Body of pancreas (tissue), 4 donors: ENCODE measurements around the gene PHACTR3. TPM values are rescaled to one million over a fixed set of nuclear protein-coding genes. Genes with fewer than 3 reads are reported as not detected.

Experiments
- ATAC-seq: fragments of 150-250 bp; one replicate; pipeline ENCODE4 v1.9.1; 2016
- DNase-seq, 4 donors: peaks; one replicate each; pipeline ENCODE4 v3.0.0-alpha.2; 2019
- H3K27ac ChIP-seq, 4 donors: fragments of 200-600 bp; sonication (generic); 1 replicate in 3 of 4; 2 replicates in 1 of 4; pipeline versions ENCODE4 v1.5.1 to v1.6.1; 2016 to 2019; ENCODE audit warnings: mild to moderate bottlenecking in 1 of 4, mixed read lengths in 1 of 4, moderate library complexity in 1 of 4
- H3K27me3 ChIP-seq, 2 donors: fragments of 200-600 bp; sonication (generic); one replicate each; pipeline ENCODE4 v1.6.0; 2016; ENCODE audit warnings: mild to moderate bottlenecking in 1 of 2
- H3K36me3 ChIP-seq, 2 donors: fragments of 200-600 bp; sonication (generic); replicated peaks in 1 of 2; 2 replicates each; pipeline ENCODE4 v1.5.1; 2016; ENCODE audit warnings: low read depth in 2 of 2; ENCODE audit not compliant: insufficient read depth in 1 of 2
- H3K4me1 ChIP-seq: fragments of 200-600 bp; sonication (generic); one replicate; pipeline ENCODE4 v1.6.0; 2016
- H3K4me3 ChIP-seq, 2 donors: fragments of 200-600 bp; sonication (generic); 1 replicate in 1 of 2; 2 replicates in 1 of 2; pipeline ENCODE4 v1.5.1; 2016 to 2019
- H3K9me3 ChIP-seq, 3 donors: fragments of 200-600 bp; sonication (generic); 1 replicate in 2 of 3; 2 replicates in 1 of 3; pipeline ENCODE4 v1.5.1; 2016
- CTCF ChIP-seq, 7 experiments: fragments of 450-650 bp in 4 of 7; fragments of 200-600 bp in 3 of 7; sonication (generic) in 3 of 7; IDR thresholded peaks; one replicate each; pipeline ENCODE4 v1.5.1; 2016 to 2019; ENCODE audit warnings: antibody characterized with exemption in 7 of 7
- POLR2A ChIP-seq, 3 donors: fragments of 450-650 bp; IDR thresholded peaks; one replicate each; pipeline ENCODE4 v1.6.1; 2016; ENCODE audit warnings: antibody characterized with exemption in 3 of 3, mild to moderate bottlenecking in 2 of 3
- WGBS, 2 donors: methylation state at CpG; one replicate each; pipeline ENCODE4 v1.1.5; 2017; 5-methylcytosine and 5-hydroxymethylcytosine counted together
- intact Hi-C: fragments of 100-400 bp; cut with DNase I; formaldehyde crosslinking; loops from one replicate; pipeline ENCODE4 v1.15.1; 2023
- total RNA-seq, 2 donors: library from RNA; depleted of rRNA; stranded (reverse); fragments of >200 nt; gene quantifications; one replicate each; pipeline ENCODE4 v1.1.0, GENCODE V29; 2016

Gene PHACTR3
- total RNA-seq, 2 donors from 2014 or later, result 0.52 to 0.66 TPM

- Histone ChIP-seq H3K36me3 (no peaks in the 10 kb centered on the region), H3K27me3 (no peaks in the 10 kb centered on the region), H3K4me1 (no peaks in the 10 kb centered on the region), H3K9me3 (no peaks in the 10 kb centered on the region), H3K4me3 (no peak overlapping the region), H3K27ac (no peak overlapping the region)
- DNase-seq (no peak), ATAC-seq (no peak)
- intact Hi-C loops, result no loop called here
- WGBS, 2 donors, result 24 to 39% methylated on average over 4 to 6 of the region's 6 CpGs
- TF ChIP-seq POLR2A (IDR thresholded peaks at IDR 0.05) (no peak), CTCF (IDR thresholded peaks at IDR 0.05) (no peak)
These were observed 226.3 kb downstream of the PHACTR3 start for GRCh38 chr20:59830665-59831023.

- no peak for ATAC-seq
- Histone ChIP-seq H3K4me1 (no peaks in the 10 kb centered on the region), H3K4me3 (no peak overlapping the region), H3K36me3 (no peaks in the 10 kb centered on the region), H3K27me3 (no peaks in the 10 kb centered on the region), H3K9me3 (no peaks in the 10 kb centered on the region), H3K27ac (no peak overlapping the region)
- no peak for TF ChIP-seq POLR2A (IDR thresholded peaks at IDR 0.05)
- TF ChIP-seq CTCF (IDR thresholded peaks at IDR 0.05), result no peak
- intact Hi-C loops, result no loop called here
- DNase-seq, result no peak
- WGBS, 2 donors, result 53 to 55% methylated on average over 16 to 23 of the region's 23 CpGs
These were observed 226.9 kb downstream of the PHACTR3 start for GRCh38 chr20:59831024-59831915.

GRCh38 chr20:59831916-59832270, 227.6 kb downstream of the PHACTR3 start:
- intact Hi-C loops, result no loop called here
- ATAC-seq (no peak), DNase-seq (no peak)
- H3K4me1 ChIP-seq, result no peaks in the 10 kb centered on the region
- no peaks in the 10 kb centered on the region for H3K9me3 ChIP-seq
- WGBS, 2 donors, result 47 to 50% methylated on average over 1 to 3 of the region's 3 CpGs
- TF ChIP-seq POLR2A (IDR thresholded peaks at IDR 0.05) (no peak), CTCF (IDR thresholded peaks at IDR 0.05) (no peak)
- H3K27me3 ChIP-seq, result no peaks in the 10 kb centered on the region
- no peak overlapping the region for H3K4me3 ChIP-seq
- H3K36me3 ChIP-seq, result no peaks in the 10 kb centered on the region
- no peak overlapping the region for H3K27ac ChIP-seq

GRCh38 chr20:59832406-59833363, 228.3 kb downstream of the PHACTR3 start:
- Histone ChIP-seq H3K4me3 (no peak overlapping the region), H3K4me1 (no peaks in the 10 kb centered on the region), H3K27me3 (no peaks in the 10 kb centered on the region), H3K9me3 (no peaks in the 10 kb centered on the region), H3K36me3 (no peaks in the 10 kb centered on the region), H3K27ac (no peak overlapping the region)
- TF ChIP-seq CTCF (IDR thresholded peaks at IDR 0.05), result no peak
- TF ChIP-seq POLR2A (IDR thresholded peaks at IDR 0.05), result no peak
- 73 to 79% methylated on average over 11 to 13 of the region's 13 CpGs for WGBS, 2 donors
- DNase-seq (no peak), ATAC-seq (no peak)
- intact Hi-C loops, result no loop called here
